Measurements from ENCODE around the gene ACOT11.

- TF ChIP-seq CTCF (IDR thresholded peaks at IDR 0.05) (no peak), POLR2A (IDR thresholded peaks at IDR 0.05) (no peak)
These were observed 79.2 kb downstream of the ACOT11 start for GRCh38 chr1:54627196-54627595.
